Measurements from ENCODE around the gene NLGN4Y.

NLGN4Y gene

DNA sequence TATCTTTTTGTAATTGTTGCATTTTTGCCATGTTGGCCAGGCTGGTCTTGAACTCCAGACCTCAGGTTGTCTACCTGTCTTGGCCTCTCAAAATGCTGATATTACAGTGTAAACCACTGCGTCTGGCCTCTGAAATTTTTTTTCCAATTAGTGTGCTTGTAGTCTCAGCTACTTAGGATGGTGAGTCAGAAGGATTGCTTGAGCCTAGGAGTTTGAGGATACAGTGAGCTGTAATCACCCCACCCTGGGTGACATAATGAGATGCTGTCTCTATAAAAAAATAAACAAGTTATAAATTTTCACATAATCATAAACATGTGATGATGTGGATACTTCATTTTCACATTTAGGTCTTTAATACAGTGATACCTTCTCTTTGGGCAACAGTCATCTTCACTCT, 154.9 kb downstream of the NLGN4Y start:
- DNase-seq, result no peak

DNA sequence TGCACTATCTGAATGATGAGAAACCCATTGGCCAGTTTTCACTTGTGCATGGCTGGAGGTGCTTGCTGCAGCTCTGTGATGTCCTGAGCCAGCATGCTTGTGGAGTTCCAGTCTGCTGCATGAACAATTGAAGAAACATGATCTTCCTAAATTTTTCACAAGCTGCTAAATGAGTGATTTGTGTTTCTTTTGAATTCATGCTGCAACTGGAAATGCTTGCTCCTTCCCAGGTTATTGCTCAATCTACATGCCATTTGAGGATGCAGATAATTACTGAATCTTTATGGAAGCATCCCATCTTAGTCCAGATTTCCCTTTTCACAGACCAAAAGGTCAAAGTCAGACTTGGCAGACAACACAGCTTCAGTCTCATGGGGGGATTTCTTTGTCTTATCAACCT, 170.2 kb downstream of the NLGN4Y start:
- DNase-seq, result no peak

DNA sequence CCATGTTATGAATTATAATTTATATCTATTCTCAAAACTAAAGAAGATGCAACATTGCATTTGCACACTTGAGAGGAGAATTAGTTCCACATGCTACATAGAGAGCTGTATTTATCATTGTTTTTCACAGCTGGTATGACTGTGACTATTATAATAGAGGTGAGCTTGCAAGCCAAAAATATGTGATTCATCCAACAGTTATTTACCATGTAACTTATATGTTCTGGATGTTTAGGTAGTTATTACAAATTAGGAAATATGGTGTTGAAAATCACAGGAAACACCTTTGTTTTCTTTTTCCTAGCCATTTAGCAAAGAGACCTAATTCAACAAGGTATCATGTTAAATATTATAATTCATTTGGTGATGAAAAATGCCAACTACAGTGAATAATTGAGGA, 183.8 kb downstream of the NLGN4Y start:
- DNase-seq, result no peak

DNA sequence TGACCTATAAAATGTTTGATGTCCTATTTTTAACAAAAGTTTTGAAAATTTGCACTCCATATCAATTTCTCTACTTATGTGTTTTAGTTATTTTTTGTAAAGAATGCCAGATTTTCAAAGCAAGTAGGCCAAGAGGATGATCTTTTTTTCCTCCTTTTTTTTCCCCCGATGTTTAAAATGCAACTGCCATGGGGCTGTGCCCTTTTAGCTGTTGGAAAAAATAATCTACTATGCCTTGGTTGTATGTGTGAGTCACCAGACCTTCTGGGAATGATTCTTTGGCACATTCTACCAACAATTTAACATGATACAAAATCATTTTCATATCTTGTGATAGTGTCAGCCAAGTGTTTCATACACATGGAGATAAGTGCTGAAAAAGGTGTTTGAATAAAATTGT, 217.3 kb downstream of the NLGN4Y start:
- DNase-seq, result no peak

DNA sequence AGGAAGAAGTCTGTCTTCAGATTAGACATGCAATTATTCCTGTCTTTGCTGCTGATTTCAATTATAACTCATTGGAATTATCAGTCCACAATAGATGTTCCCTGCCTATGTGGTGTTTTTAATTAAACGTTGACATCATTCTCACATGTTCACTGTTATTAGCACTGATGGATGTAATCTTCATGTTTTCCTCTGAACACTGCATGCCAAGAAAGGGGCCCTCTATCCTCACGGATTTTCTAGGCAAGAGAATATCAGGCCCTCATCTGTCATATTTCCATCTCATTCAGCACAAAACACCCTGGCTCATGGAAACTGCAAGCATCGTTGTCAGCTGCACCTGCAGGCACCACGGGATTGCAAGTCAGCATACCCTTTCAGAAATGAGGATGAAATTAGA, 224.0 kb downstream of the NLGN4Y start:
- DNase-seq, result no peak

DNA sequence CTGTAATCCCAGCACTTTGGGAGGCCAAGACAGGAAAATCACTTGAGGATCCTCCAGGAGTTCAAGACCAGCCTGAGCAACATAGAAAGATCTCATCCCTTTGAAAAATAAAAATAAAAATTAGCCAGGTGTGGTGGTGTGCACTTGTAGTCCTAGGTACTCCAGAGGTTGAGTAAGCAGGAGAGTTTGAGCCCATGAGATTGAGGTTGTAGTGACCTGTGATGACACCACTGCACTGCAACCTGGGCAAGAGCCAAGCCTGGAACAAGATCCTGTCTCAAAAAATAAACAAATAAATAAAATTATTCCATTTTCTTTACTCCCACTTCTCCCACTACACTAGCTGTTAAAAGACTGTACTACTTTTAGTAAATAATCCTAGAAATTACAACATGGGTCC, 231.2 kb downstream of the NLGN4Y start:
- DNase-seq, result no peak

DNA sequence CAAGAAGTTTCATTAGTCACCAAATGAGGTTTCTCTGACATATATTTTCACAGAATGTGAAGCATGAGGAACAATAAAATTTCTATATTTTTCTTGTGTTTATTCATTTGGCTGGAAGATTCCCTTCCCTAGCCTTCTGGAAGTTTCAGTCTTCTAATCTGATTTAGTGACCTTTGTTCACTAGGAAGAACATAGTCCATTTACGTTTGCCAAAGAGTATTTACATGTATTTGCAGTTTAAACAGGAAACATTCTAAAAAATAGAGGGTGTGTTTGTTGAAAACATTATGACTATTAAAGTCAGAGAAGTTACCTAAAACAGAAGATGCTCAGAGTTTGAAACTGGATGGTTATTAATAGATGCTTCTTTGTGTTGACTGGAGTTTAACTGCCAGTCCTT, 238.6 kb downstream of the NLGN4Y start:
- no peak for DNase-seq

DNA sequence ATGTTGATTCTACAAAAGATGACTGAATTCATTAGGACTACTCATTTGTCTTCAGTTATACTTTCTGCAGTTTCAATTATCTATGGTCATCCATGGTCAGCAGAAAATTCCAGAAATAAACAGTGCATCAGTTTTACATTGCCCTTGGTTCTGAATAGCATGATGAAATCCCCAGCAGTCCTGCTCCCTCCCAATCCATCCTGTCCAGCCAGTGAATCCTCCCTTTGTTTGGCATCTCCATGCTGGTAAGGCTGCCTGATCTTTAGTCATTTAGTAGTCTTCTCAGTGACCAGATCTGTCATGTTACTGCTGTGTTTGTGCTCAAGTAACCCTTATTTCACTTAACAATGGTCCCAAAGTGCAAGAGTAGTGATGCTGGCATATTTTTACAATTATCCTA, 239.3 kb downstream of the NLGN4Y start:
- no peak for DNase-seq

DNA sequence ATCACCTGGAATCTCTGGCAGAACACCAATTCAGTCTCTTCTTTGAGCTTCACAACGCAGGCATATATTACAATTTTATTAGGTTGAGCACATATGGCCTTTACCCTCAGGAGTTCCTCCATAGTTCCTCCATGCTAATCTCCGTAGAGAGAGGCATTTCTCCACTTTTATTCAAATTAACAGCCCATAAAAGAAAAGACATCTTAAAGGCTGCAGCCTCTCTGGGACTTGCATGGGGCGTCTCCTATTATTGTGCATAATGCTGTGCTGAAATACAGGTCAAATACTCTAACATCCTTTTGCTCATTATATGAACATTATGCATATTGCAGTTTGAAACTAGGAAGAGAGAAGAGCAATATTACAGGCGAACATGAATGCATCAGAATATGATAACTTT, 253.9 kb downstream of the NLGN4Y start:
- no peak for DNase-seq

DNA sequence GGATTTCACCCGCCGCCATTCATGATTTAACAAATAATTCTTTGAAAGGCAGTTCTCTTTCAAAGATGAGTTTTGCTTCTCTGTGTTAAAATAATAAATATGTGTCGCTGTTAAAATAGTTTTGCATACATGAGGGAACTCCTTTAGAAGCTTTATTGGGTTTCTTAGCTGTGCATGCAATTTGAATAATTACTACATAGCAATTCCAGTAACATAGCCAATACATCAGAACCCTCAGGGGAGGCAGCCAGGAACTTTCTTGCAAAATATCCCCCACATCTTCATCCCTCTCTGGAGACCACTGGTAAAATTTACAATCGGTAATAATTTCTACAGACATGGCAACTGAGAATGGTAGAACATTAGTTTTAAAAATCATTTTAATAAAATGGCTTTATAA, 268.8 kb downstream of the NLGN4Y start:
- no peak for DNase-seq

DNA sequence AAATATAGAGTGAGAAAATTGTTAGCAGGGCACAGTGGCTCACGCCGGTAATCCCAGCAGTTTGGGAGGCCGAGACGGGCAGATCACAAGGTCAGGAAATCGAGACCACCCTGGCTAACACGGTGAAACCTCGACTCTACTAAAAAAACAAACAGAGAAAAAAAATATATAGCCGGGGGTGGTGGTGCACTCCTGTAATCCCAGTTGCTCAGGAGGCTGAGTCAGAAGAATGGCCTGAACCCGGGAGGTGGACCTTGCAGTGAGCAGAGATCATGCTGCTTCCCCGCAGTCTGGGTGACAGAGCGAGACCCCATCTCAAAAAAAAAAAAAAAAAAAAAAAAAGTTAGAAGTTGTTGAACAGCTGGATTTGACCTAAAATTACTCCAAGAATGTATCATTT, 269.3 kb downstream of the NLGN4Y start:
- DNase-seq, result no peak

DNA sequence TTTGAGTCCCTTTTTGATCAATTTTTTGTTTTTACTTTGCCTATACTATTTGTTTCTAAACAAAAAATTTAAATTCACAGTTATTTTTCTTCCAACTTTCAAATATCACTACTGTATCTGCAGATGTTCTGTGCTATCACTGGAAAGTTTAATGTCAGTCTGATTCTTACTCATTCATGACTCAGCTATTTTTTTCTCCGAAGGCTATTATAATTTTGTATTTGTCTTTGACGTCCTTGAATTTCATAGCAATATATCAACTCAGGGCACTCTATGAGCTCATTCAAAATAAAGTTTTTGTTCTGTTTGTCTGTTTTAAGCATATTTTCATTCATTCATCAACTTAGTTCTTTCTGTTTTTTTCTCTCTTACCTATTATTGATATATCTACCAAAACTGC, 273.7 kb downstream of the NLGN4Y start:
- no peak for DNase-seq

DNA sequence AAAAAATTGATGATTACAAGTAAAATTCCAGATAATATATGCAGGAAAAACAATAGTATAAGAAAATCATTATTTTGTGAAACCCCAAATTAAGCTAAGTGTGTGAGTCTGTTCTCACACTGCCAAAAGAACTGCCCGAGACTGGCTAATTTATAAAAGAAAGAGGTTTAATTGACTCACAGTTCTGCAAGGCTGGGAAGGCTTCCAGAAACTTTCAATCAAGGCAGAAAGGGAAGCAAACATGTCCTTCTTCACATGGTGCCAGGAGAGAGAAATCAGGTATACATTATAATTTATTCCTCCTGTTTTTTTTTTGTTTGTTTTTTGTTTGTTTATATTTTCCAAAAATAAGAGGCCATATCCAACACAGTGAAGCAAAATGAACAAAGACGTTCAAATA, 276.8 kb downstream of the NLGN4Y start:
- no peak for DNase-seq

DNA sequence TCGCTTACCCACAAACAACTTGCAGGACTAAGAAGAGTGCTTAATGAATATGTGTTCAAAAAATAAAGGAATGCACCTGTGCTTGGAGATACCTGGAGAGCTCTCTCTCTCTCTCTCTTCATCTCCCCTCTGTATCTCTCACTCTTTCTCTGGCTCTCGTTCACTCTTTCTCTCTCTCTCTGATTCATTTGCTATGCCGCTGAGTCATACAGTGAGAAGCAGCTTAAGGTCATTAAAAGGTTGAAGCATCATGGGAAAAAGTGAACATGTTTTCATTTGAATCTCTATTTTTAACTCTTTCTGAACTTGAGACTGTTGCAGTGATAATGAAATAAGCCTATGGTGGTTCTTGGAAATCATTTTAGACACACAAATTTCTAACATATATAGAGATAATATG, 277.8 kb downstream of the NLGN4Y start:
- DNase-seq, result no peak

DNA sequence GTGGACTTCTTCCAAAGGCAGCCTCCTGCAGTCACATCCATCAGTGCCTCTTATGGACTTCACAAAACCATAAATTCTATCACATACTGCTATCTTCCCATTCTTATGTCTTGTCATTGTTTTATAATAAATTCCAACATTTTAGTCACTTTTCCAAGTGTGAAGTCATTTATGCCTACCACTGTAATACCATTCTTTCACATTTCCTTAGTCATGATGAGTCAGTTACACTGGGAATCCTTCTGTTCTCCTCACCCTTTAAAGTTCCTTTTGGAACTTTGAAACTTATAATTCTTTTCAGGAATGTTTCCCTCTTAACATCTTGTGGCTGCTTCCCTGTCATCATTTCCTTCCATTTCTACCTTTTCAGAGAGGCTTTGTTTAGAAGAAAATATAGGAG, 279.7 kb downstream of the NLGN4Y start:
- no peak for DNase-seq

DNA sequence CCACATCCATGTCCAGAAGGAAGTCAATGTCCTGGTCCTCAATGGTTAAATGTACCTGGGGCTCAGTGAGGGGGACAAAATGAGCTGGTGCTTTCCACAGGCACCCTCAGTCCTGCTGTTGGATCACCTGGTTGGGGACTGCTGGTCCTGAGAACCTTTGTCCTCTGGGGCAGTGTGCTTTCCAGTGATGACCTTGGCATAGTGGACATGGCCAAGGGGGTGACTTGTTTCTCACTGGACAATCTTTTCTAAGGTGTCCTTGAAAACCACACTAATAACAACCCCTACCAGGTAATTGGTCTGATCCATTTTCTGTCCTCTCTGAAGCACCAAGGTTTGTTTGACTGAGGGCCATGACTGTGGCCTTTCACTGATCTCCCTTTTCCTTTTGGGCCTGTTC, 294.1 kb downstream of the NLGN4Y start:
- DNase-seq, result no peak

DNA sequence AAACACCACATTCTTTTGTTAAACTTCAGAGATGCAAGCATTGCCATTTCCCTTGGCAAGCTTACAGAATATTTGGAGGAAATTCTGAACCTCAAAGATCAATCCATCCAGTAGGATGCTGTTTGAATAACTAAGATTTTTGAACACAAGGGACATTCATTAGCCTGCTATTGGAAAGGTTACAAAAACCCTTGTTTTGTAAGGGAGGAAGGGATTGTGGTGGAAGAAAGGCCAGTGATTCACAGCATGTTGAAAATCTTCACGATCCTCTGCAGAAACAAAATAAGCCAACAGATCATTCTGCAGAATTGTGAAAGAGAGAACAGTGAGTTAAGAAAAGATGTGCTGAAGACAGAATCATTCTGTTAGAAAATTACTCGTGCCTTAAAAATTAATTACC, 297.9 kb downstream of the NLGN4Y start:
- DNase-seq, result no peak

DNA sequence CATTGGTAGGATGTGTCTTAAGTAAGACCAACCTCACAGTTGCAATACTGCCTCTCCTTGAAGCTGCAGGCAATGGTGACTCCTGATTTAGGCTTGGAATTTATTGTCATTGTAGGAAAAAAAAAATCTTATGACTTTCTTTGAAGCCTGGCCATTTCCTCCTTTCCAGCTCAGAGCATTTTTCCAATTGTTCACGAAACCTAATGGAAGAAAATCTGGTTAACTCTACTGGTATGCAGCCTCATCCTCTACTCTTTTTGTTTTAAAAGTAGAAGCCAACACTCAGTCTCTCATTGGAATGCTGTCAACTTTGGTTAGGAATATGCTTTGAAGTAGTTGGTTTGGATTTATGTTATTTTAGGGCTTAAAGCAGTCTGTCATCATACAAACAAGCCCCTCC, 298.6 kb downstream of the NLGN4Y start:
- DNase-seq, result no peak

DNA sequence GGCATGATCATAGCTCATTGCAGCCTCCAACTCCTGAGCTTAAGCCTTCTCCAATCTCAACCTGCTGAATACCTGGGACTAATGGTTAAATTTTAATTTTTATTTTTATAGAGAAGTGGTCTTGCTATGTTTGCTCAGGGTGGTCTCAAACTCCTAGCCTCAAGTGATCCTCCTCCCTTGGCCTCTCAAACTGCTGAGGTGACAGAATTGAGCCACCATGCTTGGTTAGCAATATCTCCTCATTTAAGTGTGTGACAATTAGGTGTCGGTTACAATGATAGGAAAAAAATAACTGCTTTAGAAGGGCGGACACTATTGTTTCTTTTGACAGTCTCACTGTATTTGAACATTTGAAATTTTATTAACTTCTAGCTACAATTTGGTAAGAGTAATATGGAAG, 300.3 kb downstream of the NLGN4Y start:
- no peak for DNase-seq

DNA sequence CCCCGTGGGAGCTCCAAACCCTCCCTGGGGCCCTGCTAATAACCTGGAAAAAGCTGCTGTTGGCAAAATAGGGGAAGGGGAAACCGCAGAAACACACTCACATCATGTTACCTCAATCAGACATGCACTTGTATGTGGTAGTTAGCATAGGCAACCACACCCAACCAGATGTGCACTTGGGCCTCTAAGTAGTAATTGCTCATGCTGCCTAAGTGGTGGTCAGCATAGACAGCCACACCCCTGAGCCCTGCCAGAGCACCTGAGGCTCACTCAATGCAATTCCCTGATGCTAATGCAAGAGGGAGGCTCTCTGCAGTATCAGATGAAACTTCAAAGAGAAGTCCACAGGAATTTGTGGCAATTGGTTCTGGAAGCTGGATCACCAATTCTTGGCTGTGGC, 301.4 kb downstream of the NLGN4Y start:
- no peak for DNase-seq

DNA sequence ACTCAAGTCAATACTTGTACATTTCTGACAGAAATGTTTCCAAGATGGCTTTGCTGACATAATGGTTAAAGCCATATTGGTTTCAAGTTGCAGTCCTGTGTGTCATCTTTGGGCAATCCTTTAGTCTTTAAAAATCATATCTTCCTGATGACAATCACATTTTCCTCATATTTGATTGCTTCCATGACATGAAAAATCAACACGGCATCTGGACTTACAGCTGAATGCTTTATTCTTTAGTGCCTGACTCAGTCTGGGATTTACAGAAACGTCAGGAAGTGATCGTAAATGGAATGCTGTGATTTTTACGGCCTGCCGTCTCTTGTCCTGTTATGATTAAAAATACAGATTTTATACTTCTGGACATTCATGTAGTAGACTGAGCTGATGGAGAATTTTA, 304.2 kb downstream of the NLGN4Y start:
- DNase-seq, result no peak

DNA sequence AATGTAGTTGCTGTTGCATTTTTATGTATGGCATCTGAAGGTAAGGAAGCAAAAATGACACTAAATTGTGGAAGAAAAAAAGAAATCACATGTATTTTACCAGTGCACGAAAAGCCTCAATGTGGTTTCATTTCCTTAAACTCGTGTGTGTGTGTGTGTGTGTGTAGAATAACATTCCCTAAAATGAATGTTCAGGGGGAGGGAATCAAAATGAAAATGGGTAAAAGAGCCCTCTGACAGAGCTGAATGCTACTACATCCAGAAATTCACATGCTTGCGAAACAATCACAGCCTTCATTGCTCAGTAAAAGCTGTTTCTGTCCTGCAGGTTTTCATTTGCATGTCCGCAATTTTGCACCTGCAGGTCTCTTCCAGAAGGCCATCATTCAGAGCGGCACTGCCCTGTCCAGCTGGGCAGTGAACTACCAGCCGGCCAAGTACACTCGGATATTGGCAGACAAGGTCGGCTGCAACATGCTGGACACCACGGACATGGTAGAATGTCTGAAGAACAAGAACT, 305.1 kb downstream of the NLGN4Y start:
- DNase-seq, result no peak

DNA sequence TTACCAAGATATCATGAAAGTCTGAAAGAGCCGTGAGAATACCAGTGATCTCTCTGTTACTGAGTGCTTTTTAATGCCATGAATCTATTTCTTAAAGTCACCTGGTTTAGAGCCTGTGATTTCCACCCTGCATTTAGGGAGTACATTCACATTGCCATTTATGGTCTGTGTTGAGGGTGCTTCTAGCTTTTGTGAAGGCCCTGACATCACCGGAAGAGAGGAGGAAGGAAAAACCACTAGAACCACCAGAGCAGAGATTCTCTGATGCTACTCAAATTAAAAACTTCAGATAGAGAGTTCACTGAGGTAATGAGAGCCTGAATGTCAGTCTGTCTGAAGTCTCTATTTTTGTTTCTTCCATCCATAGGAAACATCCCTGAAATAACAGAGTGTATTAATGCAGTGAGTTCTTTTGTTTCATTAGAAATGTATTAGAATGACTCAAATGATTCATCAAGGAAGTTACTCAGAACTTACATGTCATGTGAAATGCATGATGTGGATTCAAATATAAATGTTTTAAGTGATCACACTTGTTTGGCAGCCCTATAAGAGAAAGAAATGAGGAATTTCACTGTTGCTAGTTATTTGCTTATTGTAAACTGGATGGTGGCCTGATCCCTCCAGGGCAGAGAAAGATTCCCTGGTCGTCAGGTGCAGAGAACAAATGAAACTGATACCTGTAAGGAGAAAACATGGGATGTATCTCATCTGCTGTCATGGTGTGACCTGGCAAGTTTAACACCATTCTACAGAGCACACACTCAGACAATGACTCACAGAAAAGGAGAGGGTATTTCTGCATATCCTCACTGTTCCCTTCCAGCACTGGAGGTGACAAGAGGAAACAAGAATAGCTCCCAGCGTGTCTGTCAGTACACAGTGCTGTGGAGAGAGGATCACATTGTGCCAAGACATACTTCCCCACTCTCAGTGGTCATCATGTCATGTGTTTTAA, 310.1 kb downstream of the NLGN4Y start:
- peak; percentile 18 for DNase-seq

DNA sequence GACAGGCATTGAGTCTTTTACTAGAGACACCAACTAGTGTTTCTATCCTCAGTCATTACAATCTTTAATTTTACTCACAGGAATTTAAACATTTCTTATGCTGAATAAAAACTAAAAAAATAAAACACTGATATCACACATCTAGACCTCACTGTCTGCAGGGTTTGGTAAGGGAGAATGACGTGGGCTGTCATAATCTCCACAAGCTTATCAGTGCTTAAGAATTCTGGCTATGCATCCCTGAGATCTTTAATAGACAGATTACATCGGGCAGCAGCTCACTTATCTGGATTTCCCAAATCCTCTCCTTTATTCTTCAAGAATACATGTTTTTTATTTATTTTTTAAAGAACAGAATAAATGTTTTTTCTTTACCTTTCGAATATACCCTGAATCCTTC, 313.1 kb downstream of the NLGN4Y start:
- DNase-seq, result no peak

DNA sequence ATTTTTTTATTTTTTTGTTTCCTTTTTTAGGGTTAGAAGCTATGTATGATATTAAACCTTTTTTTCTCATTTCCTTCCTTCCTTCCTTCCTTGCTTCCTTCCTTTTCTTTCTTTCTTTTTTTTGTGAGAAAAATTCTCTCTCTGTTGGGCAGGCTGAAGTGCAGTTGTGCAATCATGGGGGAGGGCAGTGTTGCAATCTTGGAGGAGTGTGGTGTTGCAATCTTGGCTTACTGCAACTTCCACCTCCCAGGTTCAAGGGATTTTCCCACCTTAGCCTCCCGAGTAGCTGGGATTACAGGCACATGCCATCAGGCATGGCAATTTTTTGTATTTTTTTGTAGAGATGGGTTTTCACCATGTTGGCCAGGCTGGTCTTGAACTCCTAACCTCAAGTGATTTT, 326.4 kb downstream of the NLGN4Y start:
- DNase-seq, result no peak

Measured in CD4-positive, alpha-beta T cell treated with Interleukin-17A for 1 hour (primary cell).